Cardiac muscle cell (in vitro differentiated cells and primary cell): ENCODE data around the gene NBDY. TPM values are rescaled to one million over a fixed set of nuclear protein-coding genes. Genes with fewer than 3 reads are reported as not detected.

ENCODE experiments used
- DNase-seq, 2 donors: peaks; one replicate each; pipeline versions ENCODE4 v3.0.0 to v3.0.0-alpha.2; 2010 to 2017; ENCODE audit warnings: low read depth in 1 of 2, low spot score in 1 of 2
- H3K27ac ChIP-seq: fragments of 200-600 bp; sonication (generic); 2 replicates; pipeline ENCODE4 v1.5.1; 2016
- H3K27me3 ChIP-seq: fragments of 200-600 bp; sonication (generic); 2 replicates; pipeline ENCODE4 v1.6.0; 2016; ENCODE audit warnings: control low read depth
- H3K36me3 ChIP-seq: fragments of 200-600 bp; sonication (generic); 2 replicates; pipeline ENCODE4 v1.5.1; 2016; ENCODE audit warnings: control low read depth
- H3K4me1 ChIP-seq: fragments of 200-600 bp; sonication (generic); 2 replicates; pipeline ENCODE4 v1.8.1; 2017; ENCODE audit warnings: low read depth, mild to moderate bottlenecking, mixed run types
- H3K4me3 ChIP-seq: fragments of 200-600 bp; sonication (generic); 2 replicates; pipeline ENCODE4 v1.5.1; 2016; ENCODE audit warnings: mild to moderate bottlenecking
- H3K9me3 ChIP-seq: fragments of 200-600 bp; sonication (generic); 2 replicates; pipeline ENCODE4 v1.5.1; 2017; ENCODE audit warnings: low read depth, mild to moderate bottlenecking, control low read depth
- CTCF ChIP-seq: IDR thresholded peaks from 2 replicates; pipeline ENCODE4 v1.5.1; 2012; ENCODE audit warnings: low read depth, mild to moderate bottlenecking, low read length
- polyA plus RNA-seq: library from polyadenylated mRNA; unstranded; fragments of >200 nt; fragmentation: Nextera tagmentation; extraction: Ambion mirVana; gene quantifications from 2 replicates; pipeline ENCODE4 v1.2.1, GENCODE V29; 2016
- total RNA-seq: library from RNA; depleted of rRNA; stranded (reverse); fragments of >200 nt; gene quantifications from 2 replicates; pipeline ENCODE4 v1.2.3, GENCODE V29; 2016

NBDY gene
- total and polyA plus RNA-seq, 2 experiments from 2014 or later, result 13.1 to 243 TPM

GRCh38 chrX:56733459-56734046, 4.5 kb downstream of the NBDY start:
- Histone ChIP-seq H3K9me3 (no peaks in the 10 kb centered on the region), H3K4me3 (no peak overlapping the region), H3K27me3 (no peaks in the 10 kb centered on the region), H3K27ac (no peak overlapping the region), H3K36me3 (peaks cover 4% of the 10 kb centered on the region), H3K4me1 (no peaks in the 10 kb centered on the region)
- peak; percentile 53 for TF ChIP-seq CTCF
- peak; percentile 41 to 51 for DNase-seq

- no peaks in the 10 kb centered on the region for H3K27me3 ChIP-seq
- H3K36me3 ChIP-seq, result peaks cover 4% of the 10 kb centered on the region
- H3K27ac ChIP-seq, result no peak overlapping the region
- H3K9me3 ChIP-seq, result no peaks in the 10 kb centered on the region
- no peak for TF ChIP-seq CTCF
- DNase-seq, result no peak
- no peak overlapping the region for H3K4me3 ChIP-seq
- no peaks in the 10 kb centered on the region for H3K4me1 ChIP-seq
These were observed 7.2 kb downstream of the NBDY start for GRCh38 chrX:56736219-56736618.

GRCh38 chrX:56738670-56739069, 9.6 kb downstream of the NBDY start:
- no peak overlapping the region for H3K4me3 ChIP-seq
- H3K27me3 ChIP-seq, result no peaks in the 10 kb centered on the region
- no peak for TF ChIP-seq CTCF
- peak overlapping the region; percentile 71 for H3K27ac ChIP-seq
- no peaks in the 10 kb centered on the region for H3K4me1 ChIP-seq
- H3K9me3 ChIP-seq, result no peaks in the 10 kb centered on the region
- peak in 1 of 2 donors; percentile 1 for DNase-seq
- H3K36me3 ChIP-seq, result peaks cover 4% of the 10 kb centered on the region

- no peaks in the 10 kb centered on the region for H3K4me1 ChIP-seq
- DNase-seq, result peak in 1 of 2 donors; percentile 76
- H3K36me3 ChIP-seq, result no peaks in the 10 kb centered on the region
- H3K27ac ChIP-seq, result no peak overlapping the region
- H3K27me3 ChIP-seq, result no peaks in the 10 kb centered on the region
- no peak overlapping the region for H3K4me3 ChIP-seq
- TF ChIP-seq CTCF, result no peak
- no peaks in the 10 kb centered on the region for H3K9me3 ChIP-seq
These were observed 16.0 kb downstream of the NBDY start for GRCh38 chrX:56744996-56745395.

GRCh38 chrX:56746996-56747395, 18.0 kb downstream of the NBDY start:
- H3K4me3 ChIP-seq, result no peak overlapping the region

More at GRCh38 chrX:56746996-56747395, 18.0 kb downstream of the NBDY start:
- Histone ChIP-seq H3K9me3 (no peaks in the 10 kb centered on the region), H3K4me1 (no peaks in the 10 kb centered on the region), H3K27me3 (no peaks in the 10 kb centered on the region), H3K27ac (no peak overlapping the region), H3K36me3 (no peaks in the 10 kb centered on the region)
- TF ChIP-seq CTCF, result no peak
- DNase-seq, result no peak
